ENCODE data around the gene RNF11. TPM values are rescaled to one million over a fixed set of nuclear protein-coding genes. Genes with fewer than 3 reads are reported as not detected.
"Not testable (repeated sequence)": the region's sequence is repeated elsewhere in the genome, so short reads cannot be mapped to it uniquely, and the experiment has no call there.

RNF11 gene
- total RNA-seq, 1 experiment from 2014 or later = 55.8 TPM

DNA sequence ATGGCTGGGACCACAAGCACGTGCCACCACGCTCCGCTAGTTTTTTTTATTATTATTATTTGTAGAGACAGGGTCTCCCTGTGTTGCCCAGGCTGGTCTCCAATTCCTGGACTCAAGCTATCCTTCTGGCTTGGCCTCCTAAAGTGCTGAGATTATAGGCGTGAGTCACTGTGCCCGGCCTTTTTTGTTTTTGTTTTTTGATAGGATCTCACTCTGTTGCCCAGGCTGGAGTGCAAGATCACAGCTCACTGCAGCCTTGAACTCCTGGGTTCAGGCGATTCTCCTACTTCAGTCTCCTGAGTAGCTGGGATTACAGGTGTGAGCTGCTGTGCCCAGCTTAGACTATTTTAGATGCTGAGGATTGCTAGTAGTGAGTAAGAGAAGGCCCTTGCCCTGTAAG, 11.8 kb upstream of the RNF11 start:
- Mint-ChIP-seq H3K9me3 (no peaks in the 10 kb centered on the region; a peak in 1 of 5 replicates), H3K4me1 (peaks cover 9 to 18% of the 10 kb centered on the region in 2 experiments), H3K27ac (no peak overlapping the region), H3K4me3 (no peak overlapping the region), H3K36me3 (ENCODE audit: insufficient read depth in 1 of 3, low read depth in 3 of 3) (no peaks in the 10 kb centered on the region), H3K27me3 (ENCODE audit: low read depth) (no peaks in the 10 kb centered on the region)
- Histone ChIP-seq H2BK12ac (ENCODE audit: insufficient read length, low read depth, low read length) (no peak overlapping the region), H4K8ac (replicated peaks; ENCODE audit: insufficient read length, low read depth, low read length) (no peak overlapping the region), H3K23me2 (ENCODE audit: insufficient read length, low read depth, low read length, poor library complexity, severe bottlenecking) (no peaks in the 10 kb centered on the region), H4K20me1 (ENCODE audit: control insufficient read depth, insufficient read depth, insufficient read length) (no peaks in the 10 kb centered on the region), H4K5ac (ENCODE audit: insufficient read length, low read depth, low read length) (no peak overlapping the region), H2AK5ac (ENCODE audit: insufficient read length, low read length) (no peak overlapping the region), H3K27ac (ENCODE audit: insufficient read length, low read depth, low read length) (no peak overlapping the region), H2BK5ac (ENCODE audit: insufficient read length, low read length) (no peak overlapping the region), H3K79me1 (ENCODE audit: insufficient read depth, low read depth, low read length, poor library complexity, severe bottlenecking) (no peaks in the 10 kb centered on the region), H2AFZ (ENCODE audit: low read length) (no peak overlapping the region), H3K4me2 (ENCODE audit: insufficient read depth, insufficient read length, low read length) (no peak overlapping the region), H3K18ac (ENCODE audit: insufficient read length, low read depth, low read length) (no peak overlapping the region), H3K4me1 (ENCODE audit: insufficient read depth, low read length) (no peaks in the 10 kb centered on the region; the same call in 1 of the 2 replicates), H3K79me2 (ENCODE audit: insufficient read depth, low read length) (no peaks in the 10 kb centered on the region), H2BK120ac (ENCODE audit: low read depth, low read length, poor library complexity, severe bottlenecking) (no peak overlapping the region), H3T11ph (ENCODE audit: low read length) (no peak overlapping the region), H4K91ac (ENCODE audit: insufficient read length, low read depth, low read length) (no peak overlapping the region), H3K56ac (ENCODE audit: insufficient read length, low read depth, low read length) (no peak overlapping the region), H3K14ac (ENCODE audit: insufficient read depth, low read length) (no peak overlapping the region), H3K4ac (ENCODE audit: low read depth, low read length) (no peak overlapping the region), H3K23ac (ENCODE audit: insufficient read length, low read depth, low read length) (no peak overlapping the region), H3K9ac (ENCODE audit: extremely low read depth, insufficient read length, low read length) (no peak overlapping the region), H3K9me3 (ENCODE audit: control insufficient read depth, low read depth, low read length) (no peaks in the 10 kb centered on the region), H3K27me3 (ENCODE audit: insufficient read depth, low read length) (no peaks in the 10 kb centered on the region), H2BK20ac (ENCODE audit: low read depth, low read length, poor library complexity, severe bottlenecking) (no peak overlapping the region), H2BK15ac (ENCODE audit: low read depth, low read length) (no peak overlapping the region)
- no CpG with 5 or more reads among the region's 6 CpGs for WGBS (ENCODE audit: extremely low coverage, insufficient read length, low lambda C conversion rate)
- DNase-seq = no peak
- TF ChIP-seq, protein P1, sequence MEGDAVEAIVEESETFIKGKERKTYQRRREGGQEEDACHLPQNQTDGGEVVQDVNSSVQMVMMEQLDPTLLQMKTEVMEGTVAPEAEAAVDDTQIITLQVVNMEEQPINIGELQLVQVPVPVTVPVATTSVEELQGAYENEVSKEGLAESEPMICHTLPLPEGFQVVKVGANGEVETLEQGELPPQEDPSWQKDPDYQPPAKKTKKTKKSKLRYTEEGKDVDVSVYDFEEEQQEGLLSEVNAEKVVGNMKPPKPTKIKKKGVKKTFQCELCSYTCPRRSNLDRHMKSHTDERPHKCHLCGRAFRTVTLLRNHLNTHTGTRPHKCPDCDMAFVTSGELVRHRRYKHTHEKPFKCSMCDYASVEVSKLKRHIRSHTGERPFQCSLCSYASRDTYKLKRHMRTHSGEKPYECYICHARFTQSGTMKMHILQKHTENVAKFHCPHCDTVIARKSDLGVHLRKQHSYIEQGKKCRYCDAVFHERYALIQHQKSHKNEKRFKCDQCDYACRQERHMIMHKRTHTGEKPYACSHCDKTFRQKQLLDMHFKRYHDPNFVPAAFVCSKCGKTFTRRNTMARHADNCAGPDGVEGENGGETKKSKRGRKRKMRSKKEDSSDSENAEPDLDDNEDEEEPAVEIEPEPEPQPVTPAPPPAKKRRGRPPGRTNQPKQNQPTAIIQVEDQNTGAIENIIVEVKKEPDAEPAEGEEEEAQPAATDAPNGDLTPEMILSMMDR (conservative IDR thresholded peaks at IDR 0.05) = no peak

- H3K23ac ChIP-seq (ENCODE audit: insufficient read length, low read depth, low read length); H2AFZ ChIP-seq (ENCODE audit: low read length); H3K9me3 Mint-ChIP-seq; H3K9me3 ChIP-seq (ENCODE audit: control insufficient read depth, low read depth, low read length); H3K27ac ChIP-seq (ENCODE audit: insufficient read length, low read depth, low read length); H2BK5ac ChIP-seq (ENCODE audit: insufficient read length, low read length); H2BK20ac ChIP-seq (ENCODE audit: low read depth, low read length, poor library complexity, severe bottlenecking); H4K5ac ChIP-seq (ENCODE audit: insufficient read length, low read depth, low read length); H3T11ph ChIP-seq (ENCODE audit: low read length); H3K27me3 Mint-ChIP-seq (ENCODE audit: low read depth); H4K8ac ChIP-seq (replicated peaks; ENCODE audit: insufficient read length, low read depth, low read length); H3K23me2 ChIP-seq (ENCODE audit: insufficient read length, low read depth, low read length, poor library complexity, severe bottlenecking); H3K18ac ChIP-seq (ENCODE audit: insufficient read length, low read depth, low read length); DNase-seq; H3K79me2 ChIP-seq (ENCODE audit: insufficient read depth, low read length); H3K4me1 ChIP-seq (ENCODE audit: insufficient read depth, low read length); H3K27me3 ChIP-seq (ENCODE audit: insufficient read depth, low read length); H3K27ac Mint-ChIP-seq; H4K20me1 ChIP-seq (ENCODE audit: control insufficient read depth, insufficient read depth, insufficient read length); H2BK120ac ChIP-seq (ENCODE audit: low read depth, low read length, poor library complexity, severe bottlenecking); H3K9ac ChIP-seq (ENCODE audit: extremely low read depth, insufficient read length, low read length); H3K4ac ChIP-seq (ENCODE audit: low read depth, low read length); H2AK5ac ChIP-seq (ENCODE audit: insufficient read length, low read length); H3K36me3 Mint-ChIP-seq (ENCODE audit: insufficient read depth in 1 of 3, low read depth in 3 of 3); H2BK12ac ChIP-seq (ENCODE audit: insufficient read length, low read depth, low read length); H3K14ac ChIP-seq (ENCODE audit: insufficient read depth, low read length); H3K4me1 Mint-ChIP-seq; H3K4me2 ChIP-seq (ENCODE audit: insufficient read depth, insufficient read length, low read length); H3K4me3 Mint-ChIP-seq; H4K91ac ChIP-seq (ENCODE audit: insufficient read length, low read depth, low read length); H3K79me1 ChIP-seq (ENCODE audit: insufficient read depth, low read depth, low read length, poor library complexity, severe bottlenecking); H2BK15ac ChIP-seq (ENCODE audit: low read depth, low read length); H3K56ac ChIP-seq (ENCODE audit: insufficient read length, low read depth, low read length): not testable (repeated sequence)
- whole genome bisulfite sequencing (ENCODE audit: extremely low coverage, insufficient read length, low lambda C conversion rate) = no CpG with 5 or more reads among the region's 15 CpGs
Measured at GRCh38 chr1:51227231-51227960, 8.7 kb upstream of the RNF11 start.

Measured in H9 (cell line).